Tibial artery (tissue), 4 donors: Measurements from ENCODE around the gene SIRT6.

Experiments used
- DNase-seq, 2 donors: peaks; one replicate each; pipeline ENCODE4 v3.0.0-alpha.2; 2019
- H3K27ac ChIP-seq, 2 donors: fragments of 200-600 bp; sonication (generic) in 1 of 2; 1 replicate in 1 of 2; 2 replicates in 1 of 2; pipeline ENCODE4 v1.5.1; 2018 to 2019; ENCODE audit warnings: mild to moderate bottlenecking in 1 of 2
- H3K27me3 ChIP-seq, 2 donors: fragments of 200-600 bp; sonication (generic) in 1 of 2; one replicate each; pipeline versions ENCODE4 v1.5.1 to v1.6.0; 2016 to 2019
- H3K36me3 ChIP-seq, 3 donors: fragments of 200-600 bp; sonication (generic) in 2 of 3; one replicate each; pipeline ENCODE4 v1.5.1; 2016 to 2019; ENCODE audit warnings: mild to moderate bottlenecking in 2 of 3
- H3K4me1 ChIP-seq, 4 donors: fragments of 200-600 bp; sonication (generic) in 2 of 4; 1 replicate in 3 of 4; 2 replicates in 1 of 4; pipeline ENCODE4 v1.5.1; 2016 to 2019
- H3K4me3 ChIP-seq, 2 donors: fragments of 200-600 bp; sonication (generic) in 1 of 2; 1 replicate in 1 of 2; 2 replicates in 1 of 2; pipeline ENCODE4 v1.5.1; 2018 to 2019; ENCODE audit warnings: mild to moderate bottlenecking in 2 of 2
- H3K9me3 ChIP-seq, 3 donors: fragments of 200-600 bp; sonication (generic) in 1 of 3; one replicate each; pipeline ENCODE4 v1.5.1; 2016 to 2019
- intact Hi-C: fragments of 100-400 bp; cut with DNase I; formaldehyde crosslinking; loops from one replicate; pipeline ENCODE4 v1.15.0; 2023; ENCODE audit warnings: low total_unique reads
- TF ChIP-seq, protein P1 (sequence below), 2 experiments: fragments of 200-600 bp in 1 of 2; fragments of 450-650 bp in 1 of 2; IDR thresholded peaks; one replicate each; pipeline ENCODE4 v1.5.1; 2017 to 2019; ENCODE audit warnings: antibody characterized with exemption in 2 of 2, mild to moderate bottlenecking in 1 of 2, moderate library complexity in 1 of 2

The SIRT6 gene

DNA sequence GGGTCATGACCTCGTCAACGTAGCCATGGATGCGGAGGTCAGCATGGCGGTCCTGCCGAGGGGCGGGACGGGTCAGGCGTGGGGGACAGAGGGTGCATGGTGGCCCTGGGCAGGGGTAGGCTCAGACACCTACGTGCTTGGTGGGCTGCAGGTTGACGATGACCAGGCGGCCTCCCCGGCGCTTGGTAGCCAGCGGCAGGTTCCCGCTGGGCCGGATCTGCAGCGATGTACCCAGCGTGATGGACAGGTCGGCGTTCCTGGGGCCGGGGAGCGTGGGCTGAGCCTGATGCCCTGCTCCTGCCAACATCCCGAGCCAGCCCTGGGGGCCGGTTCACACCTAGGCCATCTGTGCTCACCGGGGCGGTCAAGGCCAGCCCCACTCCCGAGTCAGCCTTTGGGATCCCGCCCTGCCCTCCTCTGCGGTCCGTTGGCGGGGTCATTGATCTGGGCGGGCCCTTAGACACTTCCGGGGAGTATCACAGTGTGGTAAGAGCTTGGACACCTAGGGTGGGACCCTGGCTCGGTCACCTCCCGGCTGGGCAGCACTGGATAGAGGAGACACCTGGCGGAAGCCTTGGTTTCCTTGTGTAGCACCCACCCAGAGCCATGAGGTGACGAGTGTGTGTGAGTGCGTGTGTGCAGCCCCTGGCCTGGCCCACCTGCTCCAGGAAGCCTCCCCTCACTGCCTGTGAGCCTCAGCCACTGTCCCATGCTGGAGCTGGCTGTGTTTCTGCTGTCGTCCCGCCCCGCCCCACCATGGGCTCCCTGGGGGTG lies 7.3 kb downstream of the SIRT6 start:
- peaks cover 18 to 61% (median 46%) of the 10 kb centered on the region in 3 donors for H3K36me3 ChIP-seq
- H3K9me3 ChIP-seq = no peaks in the 10 kb centered on the region
- intact Hi-C loops = no loop called here
- H3K4me1 ChIP-seq = peaks cover 0 to 8% (median 2%) of the 10 kb centered on the region in 4 donors
- no peak overlapping the region for H3K27ac ChIP-seq
- TF ChIP-seq, protein P1, sequence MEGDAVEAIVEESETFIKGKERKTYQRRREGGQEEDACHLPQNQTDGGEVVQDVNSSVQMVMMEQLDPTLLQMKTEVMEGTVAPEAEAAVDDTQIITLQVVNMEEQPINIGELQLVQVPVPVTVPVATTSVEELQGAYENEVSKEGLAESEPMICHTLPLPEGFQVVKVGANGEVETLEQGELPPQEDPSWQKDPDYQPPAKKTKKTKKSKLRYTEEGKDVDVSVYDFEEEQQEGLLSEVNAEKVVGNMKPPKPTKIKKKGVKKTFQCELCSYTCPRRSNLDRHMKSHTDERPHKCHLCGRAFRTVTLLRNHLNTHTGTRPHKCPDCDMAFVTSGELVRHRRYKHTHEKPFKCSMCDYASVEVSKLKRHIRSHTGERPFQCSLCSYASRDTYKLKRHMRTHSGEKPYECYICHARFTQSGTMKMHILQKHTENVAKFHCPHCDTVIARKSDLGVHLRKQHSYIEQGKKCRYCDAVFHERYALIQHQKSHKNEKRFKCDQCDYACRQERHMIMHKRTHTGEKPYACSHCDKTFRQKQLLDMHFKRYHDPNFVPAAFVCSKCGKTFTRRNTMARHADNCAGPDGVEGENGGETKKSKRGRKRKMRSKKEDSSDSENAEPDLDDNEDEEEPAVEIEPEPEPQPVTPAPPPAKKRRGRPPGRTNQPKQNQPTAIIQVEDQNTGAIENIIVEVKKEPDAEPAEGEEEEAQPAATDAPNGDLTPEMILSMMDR (IDR thresholded peaks at IDR 0.05) = no peak
- DNase-seq = no peak
- peaks cover 0 to 28% of the 10 kb centered on the region in 2 donors for H3K27me3 ChIP-seq
- H3K4me3 ChIP-seq = no peak overlapping the region

DNA sequence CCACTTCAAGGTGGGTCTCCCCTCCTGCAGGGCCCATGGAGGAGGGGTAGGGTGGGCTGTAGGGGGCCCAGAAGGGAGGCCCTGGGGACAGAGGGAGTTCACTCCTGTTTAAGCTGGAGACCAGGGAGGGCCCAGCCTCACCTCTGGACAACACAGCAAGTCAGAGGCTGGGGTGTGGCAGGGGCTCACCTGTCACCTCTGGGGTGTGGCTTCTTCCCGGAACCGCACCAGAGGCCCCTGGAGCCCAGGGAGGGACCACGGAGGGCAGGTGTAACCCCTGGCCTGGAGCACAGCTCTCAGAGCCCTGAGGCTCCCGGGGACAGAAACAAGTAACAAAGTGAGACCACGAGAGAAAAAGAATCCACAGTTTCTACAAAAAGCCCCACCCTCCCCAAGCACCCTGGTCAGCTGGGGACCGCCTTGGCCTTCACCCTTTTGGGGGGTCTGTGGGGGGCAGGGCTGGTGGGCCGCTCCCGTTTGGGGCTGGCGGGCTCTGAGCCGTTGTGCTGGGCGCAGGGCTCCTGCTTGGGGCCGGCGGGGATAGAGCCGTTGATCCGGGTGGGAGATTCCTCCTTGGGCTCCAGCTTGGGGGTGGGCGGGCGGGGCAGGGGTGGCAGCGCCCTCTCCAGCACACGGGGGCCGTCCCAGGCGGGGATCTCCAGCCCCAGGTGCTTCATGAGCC lies 8.0 kb downstream of the SIRT6 start:
- Histone ChIP-seq H3K27ac (no peak overlapping the region), H3K4me1 (peaks cover 0 to 8% (median 2%) of the 10 kb centered on the region in 4 donors), H3K36me3 (peaks cover 18 to 54% (median 43%) of the 10 kb centered on the region in 3 donors), H3K4me3 (no peak overlapping the region), H3K9me3 (no peaks in the 10 kb centered on the region), H3K27me3 (peaks cover 0 to 32% of the 10 kb centered on the region in 2 donors)
- DNase-seq = no peak
- intact Hi-C loops = no loop called here
- TF ChIP-seq, protein P1 (IDR thresholded peaks at IDR 0.05) = no peak

DNA sequence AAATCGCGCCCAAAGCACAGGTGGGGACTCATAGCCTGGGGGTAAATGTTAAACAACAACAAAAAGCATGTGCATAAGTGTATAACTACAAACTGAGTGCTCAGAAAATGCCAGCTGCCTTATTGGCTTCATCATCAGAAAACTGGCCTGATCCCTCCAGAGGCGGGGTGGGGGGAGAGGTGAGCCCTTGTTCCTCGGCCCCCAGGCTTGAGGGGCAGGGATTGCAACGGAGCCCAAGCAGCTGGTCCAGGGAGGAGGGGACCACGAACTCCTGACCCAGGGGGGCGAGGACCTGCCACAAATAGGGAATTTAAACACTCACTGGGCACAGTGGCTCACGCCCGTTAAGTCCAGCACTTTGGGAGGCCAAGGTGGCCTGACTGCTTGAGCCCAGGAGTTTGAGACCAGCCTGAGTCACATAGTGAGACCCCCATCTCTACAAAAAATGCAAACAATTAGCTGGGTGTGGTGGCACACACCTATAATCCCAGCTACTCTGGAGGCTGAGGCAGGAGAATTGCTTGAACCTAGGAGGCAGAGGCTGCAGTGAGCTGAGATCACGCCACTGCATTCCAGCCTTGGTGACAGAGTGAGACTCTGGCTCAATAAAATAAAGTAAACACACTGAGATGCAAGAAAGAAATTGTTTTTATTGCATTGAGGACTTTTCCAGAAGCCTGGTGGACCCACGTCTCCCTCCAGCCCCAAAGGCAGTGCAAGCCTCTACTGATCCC lies 8.7 kb downstream of the SIRT6 start:
- H3K27me3 ChIP-seq = peaks cover 0 to 32% of the 10 kb centered on the region in 2 donors

DNA sequence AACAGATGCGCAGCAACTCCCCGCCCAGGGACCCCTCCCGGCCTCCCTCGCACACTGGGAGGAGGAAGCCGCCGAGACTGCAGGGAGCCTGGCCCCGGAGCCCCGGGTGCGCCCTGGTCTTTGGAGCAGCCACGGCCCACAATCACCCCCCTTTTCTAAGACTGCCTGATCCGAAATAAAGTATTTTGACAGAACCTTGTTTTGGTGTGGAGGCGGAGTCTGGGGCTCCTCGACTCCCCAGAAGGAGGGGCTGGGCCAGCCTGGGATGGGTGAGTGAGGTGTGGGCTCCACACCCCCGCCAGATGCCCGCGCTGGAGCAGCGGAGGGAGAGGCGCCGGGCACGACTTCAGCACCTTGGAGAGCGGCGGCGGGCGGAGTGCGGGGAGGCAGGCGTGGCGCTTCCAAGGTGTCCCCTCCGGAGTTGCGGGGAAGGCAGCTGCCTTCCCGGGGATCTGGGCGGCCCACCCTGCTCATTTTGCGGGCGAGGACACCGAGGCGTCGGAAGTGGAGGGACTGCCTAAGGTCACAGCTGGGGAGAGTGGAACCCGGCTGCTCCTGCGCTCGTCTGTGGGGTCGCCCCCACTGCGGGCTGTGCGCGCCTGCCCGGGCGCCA lies 9.4 kb downstream of the SIRT6 start:
- TF ChIP-seq, protein P1 (IDR thresholded peaks at IDR 0.05) = no peak
- intact Hi-C loops = no loop called here
- Histone ChIP-seq H3K27ac (no peak overlapping the region), H3K4me1 (peaks cover 0 to 8% (median 2%) of the 10 kb centered on the region in 4 donors), H3K27me3 (peaks cover 0 to 32% of the 10 kb centered on the region in 2 donors), H3K4me3 (no peak overlapping the region), H3K36me3 (peaks cover 8 to 40% (median 33%) of the 10 kb centered on the region in 3 donors), H3K9me3 (no peaks in the 10 kb centered on the region)
- DNase-seq = peak in 1 of 2 donors; percentile 24

More for the DNA sequence above, 8.7 kb downstream of the SIRT6 start:
- H3K4me3 ChIP-seq = no peak overlapping the region
- TF ChIP-seq, protein P1 (IDR thresholded peaks at IDR 0.05) = no peak
- no peaks in the 10 kb centered on the region for H3K9me3 ChIP-seq
- DNase-seq = no peak
- H3K4me1 ChIP-seq = peaks cover 0 to 8% (median 2%) of the 10 kb centered on the region in 4 donors
- intact Hi-C loops = no loop called here
- no peak overlapping the region for H3K27ac ChIP-seq
- H3K36me3 ChIP-seq = peaks cover 15 to 47% (median 40%) of the 10 kb centered on the region in 3 donors

DNA sequence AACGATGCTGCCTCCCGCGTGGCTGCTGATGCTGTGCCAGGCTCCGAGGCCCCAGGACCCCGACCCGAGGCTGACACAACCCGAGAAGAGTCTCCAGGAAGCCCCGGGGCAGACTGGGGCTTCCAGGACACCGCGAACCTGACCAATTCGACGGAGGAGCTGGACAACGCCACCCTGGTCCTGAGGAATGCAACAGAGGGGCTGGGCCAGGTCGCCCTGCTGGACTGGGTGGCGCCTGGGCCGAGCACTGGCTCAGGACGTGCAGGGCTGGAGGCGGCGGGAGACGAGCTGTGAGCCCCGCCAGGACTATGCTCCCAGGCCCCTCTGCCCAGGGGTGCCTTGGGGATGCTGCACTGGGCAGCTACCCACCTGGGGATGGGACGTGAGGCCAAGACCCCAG lies 10.7 kb downstream of the SIRT6 start:
- H3K36me3 ChIP-seq = peaks cover 8 to 27% (median 24%) of the 10 kb centered on the region in 3 donors
- TF ChIP-seq, protein P1 (IDR thresholded peaks at IDR 0.05) = no peak
- H3K9me3 ChIP-seq = no peaks in the 10 kb centered on the region
- DNase-seq = no peak
- no peak overlapping the region for H3K4me3 ChIP-seq
- H3K4me1 ChIP-seq = peaks cover 0 to 8% (median 2%) of the 10 kb centered on the region in 4 donors
- H3K27me3 ChIP-seq = peaks cover 0 to 38% of the 10 kb centered on the region in 2 donors
- intact Hi-C loops = no loop called here
- H3K27ac ChIP-seq = no peak overlapping the region
